KMS-11 (cell line): ENCODE data around the gene PODNL1.

Experiments used
- H2AFZ ChIP-seq: fragments of 200-600 bp; sonication (generic); 2 replicates; pipeline ENCODE4 v1.6.1; 2016; ENCODE audit warnings: antibody characterized with exemption, mixed run types, low read depth
- H3K27ac ChIP-seq: fragments of 200-600 bp; sonication (generic); 2 replicates; pipeline ENCODE4 v1.6.1; 2016; ENCODE audit warnings: mild to moderate bottlenecking, mixed run types
- H3K27me3 ChIP-seq: fragments of 200-600 bp; sonication (generic); 2 replicates; pipeline ENCODE4 v1.6.1; 2017; ENCODE audit warnings: mild to moderate bottlenecking, low read depth, mixed run types, moderate library complexity; ENCODE audit not compliant: insufficient read depth
- H3K36me3 ChIP-seq: fragments of 200-600 bp; sonication (generic); 2 replicates; pipeline ENCODE4 v1.6.1; 2017; ENCODE audit warnings: mild to moderate bottlenecking, mixed run types; ENCODE audit not compliant: insufficient read depth
- H3K4me1 ChIP-seq: fragments of 200-600 bp; sonication (generic); 2 replicates; pipeline ENCODE4 v1.6.1; 2016; ENCODE audit warnings: mild to moderate bottlenecking, low read depth, mixed run types; ENCODE audit not compliant: poor library complexity, severe bottlenecking
- H3K4me2 ChIP-seq: fragments of 200-600 bp; sonication (generic); 2 replicates; pipeline ENCODE4 v1.7.0; 2016; ENCODE audit warnings: mild to moderate bottlenecking, mixed run types
- H3K4me3 ChIP-seq: fragments of 200-600 bp; sonication (generic); IDR thresholded peaks from 2 replicates; pipeline ENCODE4 v1.6.1; 2017; ENCODE audit warnings: low read depth, low read length, mixed read lengths; ENCODE audit not compliant: insufficient read depth
- H3K79me2 ChIP-seq: fragments of 200-600 bp; sonication (generic); 2 replicates; pipeline ENCODE4 v1.6.1; 2016; ENCODE audit warnings: low read depth, mixed run types; ENCODE audit not compliant: insufficient read depth
- H3K9ac ChIP-seq: fragments of 200-600 bp; sonication (generic); 2 replicates; pipeline ENCODE4 v1.6.1; 2016; ENCODE audit warnings: mild to moderate bottlenecking, mixed run types
- H4K20me1 ChIP-seq: fragments of 200-600 bp; sonication (generic); 2 replicates; pipeline ENCODE4 v1.6.1; 2016; ENCODE audit warnings: mild to moderate bottlenecking, mixed run types; ENCODE audit not compliant: insufficient read depth
- CTCF ChIP-seq: fragments of 200-600 bp; sonication (generic); conservative IDR thresholded peaks from 2 replicates; pipeline ENCODE4 v1.6.1; 2017; ENCODE audit warnings: low read depth, mild to moderate bottlenecking, antibody characterized with exemption, low read length, moderate library complexity, mixed read lengths

PODNL1 gene

GRCh38 chr19:13965926-13966683 lies 27.9 kb upstream of the PODNL1 start:
- H3K9ac ChIP-seq = no peak overlapping the region
- no peak overlapping the region for H3K27ac ChIP-seq
- H3K36me3 ChIP-seq = no peaks in the 10 kb centered on the region
- H4K20me1 ChIP-seq = no peaks in the 10 kb centered on the region
- no peaks in the 10 kb centered on the region for H3K27me3 ChIP-seq
- H3K4me2 ChIP-seq = no peak overlapping the region
- H2AFZ ChIP-seq = no peak overlapping the region
- no peak for TF ChIP-seq CTCF
- no peak overlapping the region for H3K4me3 ChIP-seq
- H3K79me2 ChIP-seq = no peaks in the 10 kb centered on the region
- H3K4me1 ChIP-seq = no peaks in the 10 kb centered on the region

- no peak for TF ChIP-seq CTCF
Measured at GRCh38 chr19:13965377-13965896, 27.2 kb upstream of the PODNL1 start.

GRCh38 chr19:13964776-13965175 lies 26.6 kb upstream of the PODNL1 start:
- H3K4me1 ChIP-seq = no peaks in the 10 kb centered on the region
- H4K20me1 ChIP-seq = no peaks in the 10 kb centered on the region
- H3K27me3 ChIP-seq = no peaks in the 10 kb centered on the region
- H3K4me2 ChIP-seq = no peak overlapping the region
- H3K79me2 ChIP-seq = no peaks in the 10 kb centered on the region
- H3K9ac ChIP-seq = no peak overlapping the region
- no peak overlapping the region for H3K4me3 ChIP-seq
- H3K27ac ChIP-seq = no peak overlapping the region
- TF ChIP-seq CTCF = no peak
- no peaks in the 10 kb centered on the region for H3K36me3 ChIP-seq
- H2AFZ ChIP-seq = no peak overlapping the region

More at GRCh38 chr19:13965377-13965896, 27.2 kb upstream of the PODNL1 start:
- H3K4me1 ChIP-seq = no peaks in the 10 kb centered on the region
- H3K27me3 ChIP-seq = no peaks in the 10 kb centered on the region
- H3K4me3 ChIP-seq = no peak overlapping the region
- no peaks in the 10 kb centered on the region for H3K79me2 ChIP-seq
- no peak overlapping the region for H3K9ac ChIP-seq
- H4K20me1 ChIP-seq = no peaks in the 10 kb centered on the region
- no peak overlapping the region for H3K4me2 ChIP-seq
- H3K27ac ChIP-seq = no peak overlapping the region
- H2AFZ ChIP-seq = no peak overlapping the region
- no peaks in the 10 kb centered on the region for H3K36me3 ChIP-seq

GRCh38 chr19:13963603-13964105 lies 25.4 kb upstream of the PODNL1 start:
- Histone ChIP-seq H3K4me1 (no peaks in the 10 kb centered on the region), H3K9ac (no peak overlapping the region), H3K27ac (no peak overlapping the region), H3K27me3 (no peaks in the 10 kb centered on the region), H3K36me3 (no peaks in the 10 kb centered on the region), H3K4me2 (no peak overlapping the region), H2AFZ (no peak overlapping the region), H4K20me1 (no peaks in the 10 kb centered on the region), H3K4me3 (no peak overlapping the region), H3K79me2 (no peaks in the 10 kb centered on the region)
- no peak for TF ChIP-seq CTCF
